NCI-H2081 treated with DMSO at 0.1 percent for 48 hours (cell line): ENCODE data around the gene CCL11.

Experiments used
- DNase-seq: peaks from one replicate; lab custom pipeline; 2025; lab: John Stamatoyannopoulos, UW

CCL11 gene

DNA sequence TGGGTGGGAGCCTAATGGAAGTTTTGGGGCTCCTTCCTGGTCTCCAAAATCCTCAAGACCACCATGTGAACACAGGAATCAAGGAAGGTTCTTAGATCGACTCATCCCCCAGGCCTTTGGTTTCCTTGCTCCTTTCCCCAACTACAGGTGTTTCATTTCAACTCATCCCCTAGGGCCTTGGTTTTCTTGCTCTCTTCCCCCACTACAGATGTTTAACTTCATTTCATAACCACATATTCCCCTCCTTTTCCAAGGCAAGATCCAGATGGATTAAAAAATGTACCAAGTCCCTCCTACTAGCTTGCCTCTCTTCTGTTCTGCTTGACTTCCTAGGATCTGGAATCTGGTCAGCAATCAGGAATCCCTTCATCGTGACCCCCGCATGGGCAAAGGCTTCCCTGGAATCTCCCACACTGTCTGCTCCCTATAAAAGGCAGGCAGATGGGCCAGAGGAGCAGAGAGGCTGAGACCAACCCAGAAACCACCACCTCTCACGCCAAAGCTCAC is at the start of gene CCL11:
CCL11 (plus strand) TSS at position 457 of the 507 bp plus-strand sequence. CDS start 67 bp downstream, outside the sequence.
- DNase-seq: no peak

DNA sequence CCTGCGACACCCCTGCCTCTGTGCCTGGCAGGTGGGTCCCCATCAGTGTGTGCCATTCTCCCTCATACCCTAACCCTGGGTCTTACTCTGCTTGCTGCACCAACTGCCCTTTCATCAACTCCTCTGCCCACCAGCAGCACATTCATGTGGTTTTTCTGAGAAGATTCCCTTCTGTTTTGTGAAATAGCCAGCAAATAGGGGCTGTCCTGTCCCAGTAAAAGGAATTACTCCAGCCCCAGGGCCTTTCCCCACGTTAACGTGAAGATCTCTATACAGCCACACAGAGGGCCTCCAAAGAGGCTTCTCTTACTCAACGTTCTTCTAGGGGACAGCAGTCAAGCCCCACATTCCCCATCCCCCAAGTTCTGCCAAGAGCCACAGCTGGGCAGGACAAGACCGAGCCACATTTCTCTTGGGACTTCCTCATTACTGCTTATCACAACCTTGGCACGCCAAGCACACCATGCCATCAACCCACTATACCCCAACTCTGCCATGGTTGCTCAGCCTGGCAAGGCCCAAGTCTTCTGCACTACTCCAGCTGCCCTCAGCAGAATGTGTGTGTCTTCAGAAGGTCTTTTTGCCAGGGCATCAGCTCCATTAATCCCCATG is 49.2 kb upstream of the CCL11 start:
- DNase-seq: no peak

DNA sequence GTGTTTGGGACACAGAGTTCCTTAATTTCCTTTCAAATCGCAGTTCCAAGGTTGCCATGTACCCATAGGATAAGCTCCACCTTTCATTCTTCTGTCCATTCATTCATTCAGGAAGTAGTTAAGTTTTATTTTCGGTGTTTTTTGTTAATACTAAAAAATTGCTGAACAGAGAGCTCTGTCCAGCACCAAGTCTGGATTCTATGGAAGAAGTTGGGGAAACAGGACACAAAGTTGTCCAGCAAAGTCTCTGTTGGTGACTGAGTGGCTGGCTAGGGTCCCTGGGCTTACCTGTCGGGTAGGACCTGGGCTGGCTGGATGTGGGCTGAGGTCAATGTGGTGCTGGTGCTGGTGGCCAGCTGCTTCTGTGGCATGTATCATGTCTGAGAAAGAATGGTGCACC is 48.1 kb upstream of the CCL11 start:
- no peak for DNase-seq

DNA sequence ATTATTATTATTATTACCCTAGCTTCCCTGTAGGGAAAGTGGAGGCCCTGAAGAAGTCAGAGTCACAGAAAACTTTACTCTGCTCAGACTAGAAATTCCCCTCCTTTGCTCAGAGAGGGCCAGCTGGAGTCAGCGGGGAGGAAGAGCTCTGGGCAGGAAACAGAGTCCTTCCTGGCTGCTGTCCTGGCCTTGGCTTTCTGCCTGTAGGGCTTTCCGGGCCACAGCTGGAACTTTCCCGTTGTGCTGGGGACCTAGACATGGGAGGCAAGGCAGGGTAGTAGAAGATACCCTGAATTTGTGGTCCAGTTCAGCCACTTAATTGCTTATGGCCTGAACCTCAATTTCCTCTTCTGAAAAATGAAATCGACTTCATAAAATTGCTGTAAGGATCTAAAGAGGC is 44.5 kb upstream of the CCL11 start:
- no peak for DNase-seq

DNA sequence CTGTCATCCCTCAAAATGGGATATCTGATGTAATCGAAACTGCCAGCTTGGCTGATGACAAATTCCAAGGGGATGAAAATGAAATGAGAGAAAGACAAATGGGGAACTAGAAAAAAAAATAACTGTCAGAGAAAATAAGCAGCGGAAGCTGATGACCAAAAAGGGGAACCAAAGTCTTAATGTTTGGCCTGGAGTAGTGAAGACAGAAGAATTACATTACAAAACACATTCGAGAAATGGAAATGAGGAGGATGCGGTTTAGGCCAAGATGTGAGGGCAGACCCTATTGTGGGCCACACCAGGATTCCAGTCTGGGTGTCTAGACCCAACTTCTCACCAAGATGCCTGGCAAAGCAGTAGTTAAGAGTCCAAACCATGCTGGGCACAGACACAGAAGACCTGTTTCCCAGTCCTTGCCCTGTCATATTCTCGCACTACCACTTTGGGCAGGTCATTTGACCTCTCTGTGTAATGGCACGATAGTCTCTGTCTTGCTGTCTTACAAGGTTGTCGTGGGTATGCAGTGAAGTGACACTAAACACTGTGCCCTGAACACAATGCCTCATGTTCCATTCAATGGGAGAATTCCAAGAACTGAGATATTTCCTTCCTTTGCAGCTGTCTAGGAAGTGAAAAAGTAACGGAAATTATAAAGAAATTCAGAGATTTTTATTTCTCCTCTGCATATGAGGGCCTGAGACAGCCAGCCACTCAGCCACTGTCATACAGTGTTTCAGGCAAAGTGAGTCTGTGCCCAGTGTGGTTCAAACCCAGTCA is 42.8 kb upstream of the CCL11 start:
- no peak for DNase-seq

DNA sequence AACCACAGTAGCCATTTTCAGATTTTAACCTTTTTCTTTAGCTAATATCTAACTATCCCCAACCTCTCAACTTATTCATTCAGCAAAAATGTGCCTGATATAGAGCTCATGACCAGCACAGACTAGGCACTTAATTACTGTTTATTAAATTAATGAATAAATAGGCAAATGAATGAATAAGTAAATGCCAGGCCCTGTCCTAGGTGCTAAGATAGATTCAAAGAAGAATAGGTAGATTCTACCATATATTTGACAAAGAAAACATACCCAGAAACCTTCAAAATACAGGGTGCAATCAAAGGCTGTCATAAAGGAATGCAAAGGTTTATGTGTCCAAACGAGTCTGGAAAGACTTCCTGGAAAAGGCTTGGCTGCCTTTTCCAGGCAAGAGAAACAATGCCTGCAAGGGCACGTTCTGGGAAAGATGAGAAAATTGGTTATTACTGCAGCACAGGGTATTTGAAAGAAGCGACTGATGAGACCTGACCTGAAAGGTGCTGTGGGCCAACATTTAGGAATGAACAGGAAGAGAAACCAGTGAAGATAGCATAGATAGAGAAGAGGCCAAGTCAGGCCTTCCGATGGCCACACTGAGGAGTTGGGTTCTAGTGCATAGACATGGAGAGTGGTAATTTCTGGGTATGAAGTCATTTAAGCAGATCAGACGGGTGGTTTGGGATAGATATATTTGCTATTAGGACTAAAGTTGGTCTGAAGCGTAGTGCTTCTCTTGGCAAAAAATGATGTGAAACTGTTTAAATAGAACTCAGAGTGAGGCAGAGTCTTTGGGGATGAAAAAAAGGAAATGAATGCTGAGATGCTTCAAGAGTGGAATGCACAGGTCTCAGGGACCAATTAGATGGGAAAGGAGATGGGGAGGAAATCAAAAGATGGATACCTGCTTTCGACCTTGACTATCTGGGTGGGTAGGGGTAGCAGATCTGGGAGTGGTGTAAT is 41.9 kb upstream of the CCL11 start:
- DNase-seq: no peak

DNA sequence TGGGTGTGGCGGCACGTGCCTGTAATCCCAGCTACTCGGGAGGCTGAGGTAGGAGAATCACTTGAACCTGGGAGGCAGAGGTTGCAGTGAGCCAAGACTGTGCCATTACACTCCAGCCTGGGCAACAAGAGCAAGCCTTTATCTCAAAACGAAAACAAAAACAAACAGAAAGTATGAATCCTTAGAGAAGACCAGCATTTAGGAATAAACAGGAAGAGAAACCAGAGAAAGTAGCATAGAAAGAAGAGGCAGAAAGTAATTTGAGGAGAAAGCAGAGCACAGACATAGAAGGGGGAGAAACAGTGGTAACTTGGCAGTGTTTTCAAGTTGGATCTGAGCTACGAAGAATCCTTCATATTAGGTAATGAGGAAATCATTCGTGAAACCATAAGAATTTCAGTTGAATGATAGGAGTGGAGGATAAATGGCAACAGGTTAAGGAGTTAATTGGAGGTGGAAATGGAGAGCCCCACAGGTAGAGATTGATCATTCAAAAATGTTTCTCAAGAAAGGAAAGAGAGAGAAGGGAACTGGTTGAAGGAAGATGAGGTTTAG is 40.1 kb upstream of the CCL11 start:
- DNase-seq: no peak

DNA sequence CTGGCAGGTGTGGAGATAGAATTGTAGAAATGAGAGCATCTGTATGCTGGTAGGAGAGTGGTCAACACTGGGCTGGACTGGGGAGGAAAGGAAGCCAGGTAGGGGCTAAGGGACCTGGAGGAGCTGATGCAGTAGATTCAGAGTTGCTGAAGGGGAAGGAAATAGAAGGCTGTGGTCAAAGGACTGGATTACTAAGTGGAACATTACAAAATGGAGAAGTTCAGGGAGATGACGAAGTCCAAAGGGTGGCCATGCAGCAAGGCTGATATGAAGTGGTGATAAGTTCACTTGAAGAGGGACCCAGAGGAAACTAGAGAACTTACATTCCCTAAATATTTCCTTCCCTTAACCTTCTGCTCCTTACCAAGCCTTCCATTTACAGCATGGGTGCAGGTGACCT is 39.1 kb upstream of the CCL11 start:
- no peak for DNase-seq

DNA sequence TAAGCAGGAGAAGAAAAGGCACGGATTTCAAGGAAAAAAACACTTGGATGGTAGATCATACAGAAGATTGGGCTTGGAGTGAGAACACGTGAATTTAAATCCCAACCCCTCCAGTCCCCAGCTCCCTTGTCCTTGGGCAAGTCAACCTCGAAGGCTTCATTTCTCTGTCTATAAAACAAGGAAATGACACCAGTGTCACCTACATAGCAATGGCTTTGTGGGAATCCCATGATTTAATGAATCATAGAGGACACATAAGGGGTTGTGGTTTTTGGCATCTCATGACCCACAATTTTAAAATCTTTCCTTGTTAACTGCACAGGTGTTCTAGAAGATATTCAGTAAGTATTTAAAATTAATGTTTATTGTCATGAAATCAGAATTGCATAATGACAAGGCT is 38.7 kb upstream of the CCL11 start:
- DNase-seq: no peak

DNA sequence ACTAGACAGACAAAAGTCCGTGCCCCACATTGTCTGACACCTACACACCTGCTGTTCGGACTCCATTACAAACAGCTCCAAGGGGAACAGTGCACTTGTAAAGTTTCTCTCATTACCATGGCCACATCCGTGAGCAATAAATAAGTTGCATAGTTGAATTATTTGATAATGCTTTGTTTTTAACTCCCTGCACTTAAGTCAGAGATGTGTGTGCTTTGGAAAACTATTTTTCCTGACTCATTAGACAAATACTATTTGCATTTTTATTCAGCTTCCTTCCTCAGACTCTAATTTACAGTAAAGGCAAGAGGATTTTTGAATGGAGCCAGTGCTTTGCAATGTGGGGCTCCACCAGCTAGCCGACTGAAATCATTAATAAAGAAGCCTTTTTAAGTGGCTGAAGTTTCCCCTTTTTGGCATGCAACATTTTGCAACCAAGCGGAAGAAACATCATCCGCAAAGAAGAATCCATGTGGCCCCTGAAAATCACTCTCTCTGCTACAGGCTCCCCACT is 37.0 kb upstream of the CCL11 start:
- no peak for DNase-seq

DNA sequence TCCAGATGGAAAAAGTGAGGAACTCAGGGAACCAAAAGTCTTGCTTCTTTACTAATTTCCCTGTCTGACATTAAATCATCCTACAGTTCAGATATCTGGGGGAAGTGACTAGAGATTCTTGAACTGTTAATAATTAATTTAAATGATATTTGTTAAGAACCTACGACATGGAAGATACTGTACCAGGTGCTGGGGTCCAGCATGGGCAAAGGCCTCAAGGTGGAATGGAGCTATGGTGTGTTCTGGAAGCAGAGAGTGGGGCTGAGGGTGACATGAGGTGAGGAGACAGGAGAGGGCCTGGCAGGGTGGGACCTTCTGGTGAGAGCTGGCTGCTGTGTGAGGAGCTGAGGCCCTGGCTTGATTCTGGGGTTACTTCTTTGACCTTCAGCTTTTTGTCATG is 36.5 kb upstream of the CCL11 start:
- DNase-seq: no peak

DNA sequence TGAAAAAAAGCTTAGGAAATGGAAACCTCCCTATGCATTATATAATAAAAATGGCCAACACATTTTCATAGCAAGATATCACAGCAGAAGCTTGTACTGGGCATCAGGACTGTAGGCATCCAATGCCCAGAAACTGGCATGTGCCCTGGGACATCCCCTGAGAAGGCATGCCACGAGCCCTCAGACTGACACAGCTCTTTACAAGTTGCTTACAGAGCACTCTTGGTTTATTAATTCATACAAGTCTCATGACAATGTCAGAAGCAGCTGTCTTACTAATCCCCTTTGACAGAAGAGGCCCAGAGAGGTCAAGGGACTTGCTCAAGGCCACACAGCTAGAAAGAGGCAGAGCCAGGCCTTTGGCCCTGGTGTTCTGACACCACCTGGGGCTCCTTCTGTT is 36.1 kb upstream of the CCL11 start:
- no peak for DNase-seq

DNA sequence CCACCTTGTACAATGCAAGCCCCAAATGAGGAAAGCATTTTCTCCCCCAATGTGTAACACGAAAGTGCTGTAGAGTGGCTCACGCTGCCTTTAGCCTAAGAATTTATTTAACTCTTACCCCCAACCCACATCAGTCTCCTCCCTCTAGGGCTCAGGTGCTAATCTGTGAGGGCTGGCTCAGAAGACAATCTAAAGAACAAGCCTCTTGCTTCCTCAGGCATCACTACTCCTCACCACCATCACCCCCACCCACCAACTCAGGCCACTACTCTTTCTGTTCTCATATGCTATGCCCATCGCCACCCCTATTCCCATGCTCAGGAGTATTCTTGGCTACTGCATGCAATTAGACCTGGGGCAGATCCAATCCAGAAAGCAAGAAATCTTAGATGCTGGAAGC is 34.4 kb upstream of the CCL11 start:
- DNase-seq: no peak

DNA sequence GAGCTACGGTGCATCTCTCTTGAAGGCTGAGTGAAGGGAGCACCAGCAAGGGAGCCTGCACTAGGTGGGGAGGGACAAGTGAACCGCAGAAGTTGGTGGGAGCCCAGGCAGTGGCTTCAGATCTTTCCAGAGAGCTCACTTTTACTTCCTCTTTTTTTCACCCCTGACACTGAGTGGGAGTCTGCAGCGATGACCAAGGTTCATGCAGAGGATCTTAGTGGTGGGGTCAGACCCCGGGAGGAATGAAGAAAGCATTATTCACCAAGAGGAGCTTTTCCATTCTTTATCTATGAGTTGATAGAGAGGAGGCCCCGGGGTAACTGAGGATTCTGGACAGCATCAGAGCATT is 33.5 kb upstream of the CCL11 start:
- DNase-seq: no peak

DNA sequence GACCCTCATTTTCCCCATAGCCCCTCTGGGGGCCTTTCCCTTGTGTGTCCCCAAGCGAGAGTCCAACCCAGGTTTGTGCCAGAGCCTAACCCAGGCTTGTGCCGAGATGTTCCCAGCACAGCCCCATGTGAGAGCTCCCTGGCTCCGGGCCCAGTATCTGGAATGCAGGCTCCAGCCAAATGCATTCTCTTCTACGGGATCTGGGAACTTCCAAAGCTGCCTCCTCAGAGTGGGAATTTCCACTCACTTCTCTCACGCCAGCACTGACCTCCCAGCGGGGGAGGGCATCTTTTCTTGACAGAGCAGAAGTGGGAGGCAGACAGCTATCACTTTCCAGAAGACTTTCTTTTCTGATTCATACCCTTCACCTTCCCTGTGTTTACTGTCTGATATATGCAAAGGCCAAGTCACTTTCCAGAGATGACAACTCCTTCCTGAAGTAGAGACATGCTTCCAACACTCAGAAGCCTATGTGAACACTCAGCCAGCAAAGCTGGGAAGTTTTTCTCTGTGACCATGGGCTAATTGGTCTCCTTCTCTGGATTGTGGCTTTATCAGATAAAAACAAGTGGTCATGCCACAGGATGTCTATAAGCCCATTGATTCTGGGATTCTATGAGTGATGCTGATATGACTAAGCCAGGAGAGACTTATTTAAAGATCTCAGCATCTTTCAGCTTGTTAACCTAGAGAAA is 33.0 kb upstream of the CCL11 start:
- DNase-seq: no peak

DNA sequence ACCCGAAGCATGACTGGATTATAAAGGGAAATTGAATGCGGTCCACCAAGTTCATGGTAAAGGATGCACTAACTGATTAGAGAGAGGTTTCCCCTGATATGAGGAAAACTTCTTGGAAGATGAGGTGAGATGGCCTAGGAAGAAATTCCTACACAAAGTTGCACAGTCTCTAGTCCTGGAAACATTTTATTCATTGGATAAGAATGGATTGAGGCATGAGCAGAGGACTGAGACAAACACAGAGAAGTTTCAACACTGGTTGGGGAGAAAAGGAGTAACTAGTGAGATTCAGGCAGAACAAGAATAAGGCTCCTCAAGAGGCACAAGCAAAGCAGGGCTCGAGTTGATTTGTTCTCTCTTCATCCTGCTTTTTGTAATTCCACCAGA is 32.4 kb upstream of the CCL11 start:
- no peak for DNase-seq

DNA sequence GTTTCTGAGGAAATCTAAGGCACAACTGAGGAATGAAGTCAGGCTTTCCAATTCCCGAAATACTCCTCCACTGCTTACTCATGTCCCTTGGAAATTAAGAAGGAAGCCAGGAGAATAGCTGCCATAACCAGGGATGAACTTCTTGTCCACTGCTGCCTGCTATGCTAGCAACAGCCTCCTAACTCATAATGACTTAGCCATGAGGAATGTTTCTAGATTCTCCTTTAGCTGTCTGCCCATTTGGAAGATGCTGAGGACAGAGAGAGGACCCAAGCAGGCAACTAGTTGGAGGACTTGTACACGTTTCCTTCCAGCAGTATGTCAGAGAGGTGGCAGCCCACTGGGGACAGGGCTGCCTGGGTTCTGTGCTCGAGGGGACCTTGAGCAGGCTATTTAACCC is 31.4 kb upstream of the CCL11 start:
- DNase-seq: no peak

DNA sequence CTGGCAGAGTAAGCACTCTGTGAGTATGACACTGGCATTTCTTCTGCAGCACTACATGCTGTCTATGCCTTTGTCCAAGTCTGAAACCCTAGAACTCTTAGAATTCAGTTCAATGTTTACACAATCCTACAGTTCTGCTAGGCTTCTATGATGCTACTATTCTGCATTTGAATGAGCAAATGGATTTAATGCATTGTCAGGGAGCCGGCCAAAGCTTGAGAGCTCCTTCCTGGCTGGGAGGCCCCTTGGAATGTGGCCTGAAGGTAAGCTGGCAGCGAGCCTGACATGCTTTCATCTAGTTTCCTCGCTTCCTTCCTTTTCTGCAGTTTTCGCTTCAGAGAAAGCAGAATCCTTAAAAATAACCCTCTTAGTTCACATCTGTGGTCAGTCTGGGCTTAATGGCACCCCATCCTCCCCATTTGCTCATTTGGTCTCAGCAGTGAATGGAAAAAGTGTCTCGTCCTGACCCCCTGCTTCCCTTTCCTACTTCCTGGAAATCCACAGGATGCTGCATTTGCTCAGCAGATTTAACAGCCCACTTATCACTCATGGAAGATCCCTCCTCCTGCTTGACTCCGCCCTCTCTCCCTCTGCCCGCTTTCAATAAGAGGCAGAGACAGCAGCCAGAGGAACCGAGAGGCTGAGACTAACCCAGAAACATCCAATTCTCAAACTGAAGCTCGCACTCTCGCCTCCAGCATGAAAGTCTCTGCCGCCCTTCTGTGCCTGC is 30.7 kb upstream of the CCL11 start, which contains the start of gene CCL2:
CCL2 (plus strand) TSS at position 635 of the 730 bp plus-strand sequence; CDS start at position 700, 65 bp downstream.
- DNase-seq: no peak

DNA sequence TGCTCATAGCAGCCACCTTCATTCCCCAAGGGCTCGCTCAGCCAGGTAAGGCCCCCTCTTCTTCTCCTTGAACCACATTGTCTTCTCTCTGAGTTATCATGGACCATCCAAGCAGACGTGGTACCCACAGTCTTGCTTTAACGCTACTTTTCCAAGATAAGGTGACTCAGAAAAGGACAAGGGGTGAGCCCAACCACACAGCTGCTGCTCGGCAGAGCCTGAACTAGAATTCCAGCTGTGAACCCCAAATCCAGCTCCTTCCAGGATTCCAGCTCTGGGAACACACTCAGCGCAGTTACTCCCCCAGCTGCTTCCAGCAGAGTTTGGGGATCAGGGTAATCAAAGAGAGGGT is 30.2 kb upstream of the CCL11 start:
- no peak for DNase-seq

DNA sequence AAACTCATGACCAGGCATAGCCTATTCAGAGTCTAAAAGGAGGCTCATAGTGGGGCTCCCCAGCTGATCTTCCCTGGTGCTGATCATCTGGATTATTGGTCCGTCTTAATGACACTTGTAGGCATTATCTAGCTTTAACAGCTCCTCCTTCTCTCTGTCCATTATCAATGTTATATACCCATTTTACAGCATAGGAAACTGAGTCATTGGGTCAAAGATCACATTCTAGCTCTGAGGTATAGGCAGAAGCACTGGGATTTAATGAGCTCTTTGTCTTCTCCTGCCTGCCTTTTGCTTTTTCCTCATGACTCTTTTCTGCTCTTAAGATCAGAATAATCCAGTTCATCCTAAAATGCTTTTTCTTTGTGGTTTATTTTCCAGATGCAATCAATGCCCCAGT is 29.7 kb upstream of the CCL11 start:
- no peak for DNase-seq
